Endothelial cell of umbilical vein (primary cell): ENCODE measurements around the gene NSUN4.

Experiments used
- CTCF ChIP-seq, 2 donors: IDR thresholded peaks; 1 replicate in 1 of 2; 2 replicates in 1 of 2; pipeline ENCODE4 v1.5.1; 2011; ENCODE audit warnings: low read length in 2 of 2, mild to moderate bottlenecking in 2 of 2, moderate library complexity in 2 of 2, control low read depth in 1 of 2, inconsistent platforms in 1 of 2, low read depth in 1 of 2; ENCODE audit not compliant: insufficient read depth in 1 of 2; ENCODE audit errors: extremely low read depth in 1 of 2
- EZH2 ChIP-seq: IDR thresholded peaks from 2 replicates; pipeline ENCODE4 v1.6.1; 2012; ENCODE audit warnings: borderline replicate concordance, low read depth, mild to moderate bottlenecking, moderate library complexity, low read length, inconsistent platforms; ENCODE audit not compliant: severe bottlenecking
- GATA2 ChIP-seq: IDR thresholded peaks from 2 replicates; pipeline ENCODE4 v1.7.0; 2011; ENCODE audit warnings: low read depth, mild to moderate bottlenecking, moderate library complexity, mixed read lengths, low read length; ENCODE audit not compliant: insufficient read length, insufficient read depth
- MYC ChIP-seq: IDR thresholded peaks from one replicate; pipeline ENCODE4 v1.6.1; 2011; ENCODE audit warnings: mild to moderate bottlenecking, low read depth, low read length
- POLR2A ChIP-seq: IDR thresholded peaks from 2 replicates; pipeline ENCODE4 v1.6.1; 2012; ENCODE audit warnings: low read depth, mild to moderate bottlenecking, control low read depth, low read length
- POLR2AphosphoS5 ChIP-seq: IDR thresholded peaks from 2 replicates; pipeline ENCODE4 v1.6.1; 2012; ENCODE audit warnings: low read depth, mild to moderate bottlenecking, control low read depth, low read length, moderate library complexity; ENCODE audit not compliant: insufficient read depth
- TF ChIP-seq, protein P1 (sequence below): IDR thresholded peaks from 2 replicates; pipeline ENCODE4 v1.6.1; 2011; ENCODE audit not compliant: insufficient read depth, insufficient read length

DNA sequence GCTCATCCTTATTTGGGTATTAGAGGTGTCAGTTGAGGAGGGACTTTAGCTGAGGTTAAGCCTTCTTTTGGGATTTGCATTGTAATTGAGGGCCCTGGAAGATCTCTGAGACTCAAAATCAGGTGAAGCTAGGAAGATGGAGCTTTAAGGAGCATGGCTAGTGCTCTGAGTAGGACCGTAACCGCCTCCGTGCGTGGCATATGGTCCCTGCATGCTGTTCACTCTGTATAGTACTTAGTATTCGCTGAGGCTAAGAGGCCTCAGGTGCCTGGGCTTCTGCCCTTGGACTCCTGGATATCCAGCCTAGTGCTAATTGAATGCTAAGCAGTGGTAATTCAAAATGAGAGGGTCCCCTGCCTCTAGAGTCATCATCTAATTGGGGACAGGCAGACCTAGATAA, 22.5 kb downstream of the NSUN4 start:
- TF ChIP-seq GATA2, result no peak
- TF ChIP-seq MYC, result no peak
- TF ChIP-seq CTCF (IDR thresholded peaks at IDR 0.05; ENCODE audit: extremely low read depth in 1 of 2, insufficient read depth in 1 of 2, low read depth in 1 of 2, low read length in 2 of 2), result no peak
- no peak for TF ChIP-seq POLR2AphosphoS5
- no peak for TF ChIP-seq EZH2
- no peak for TF ChIP-seq POLR2A
- TF ChIP-seq, protein P1, sequence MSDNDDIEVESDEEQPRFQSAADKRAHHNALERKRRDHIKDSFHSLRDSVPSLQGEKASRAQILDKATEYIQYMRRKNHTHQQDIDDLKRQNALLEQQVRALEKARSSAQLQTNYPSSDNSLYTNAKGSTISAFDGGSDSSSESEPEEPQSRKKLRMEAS, result no peak
